Femur (tissue), 1 donor: Measurements from ENCODE around the gene NELFCD.
"Not testable (repeated sequence)": the region's sequence is repeated elsewhere in the genome, so short reads cannot be mapped to it uniquely, and the experiment has no call there.

ENCODE experiments used
- DNase-seq: peaks from one replicate; pipeline ENCODE4 v3.0.0-alpha.2; 2017

The NELFCD gene

DNA sequence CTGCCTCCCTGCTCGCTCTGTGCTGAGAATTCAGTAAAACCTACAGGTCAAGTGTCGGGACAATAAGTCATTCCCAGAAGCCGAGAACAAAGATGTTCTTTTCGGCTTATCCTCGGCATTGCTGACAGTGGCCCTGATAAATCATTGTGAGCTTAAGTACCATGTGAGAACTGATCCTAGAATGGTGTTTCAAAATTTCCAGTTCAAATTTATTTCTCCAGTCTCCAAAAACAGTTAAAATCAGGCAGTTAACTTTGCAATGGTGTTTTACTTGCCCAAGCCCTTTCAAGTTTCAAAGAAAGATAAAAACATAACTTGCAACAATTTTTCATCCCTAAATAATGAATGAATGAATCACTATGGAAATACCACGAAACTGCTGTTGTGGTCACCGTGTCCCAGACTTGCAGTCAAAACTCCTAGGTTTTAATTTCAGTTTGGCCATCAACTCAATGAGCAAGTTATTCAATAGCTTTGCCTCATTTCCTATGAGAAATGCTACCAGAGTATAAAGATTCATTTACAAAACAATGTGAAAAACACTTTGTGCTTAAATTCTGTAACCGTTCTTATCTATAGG lies 46.8 kb downstream of the NELFCD start:
- DNase-seq = no peak

DNA sequence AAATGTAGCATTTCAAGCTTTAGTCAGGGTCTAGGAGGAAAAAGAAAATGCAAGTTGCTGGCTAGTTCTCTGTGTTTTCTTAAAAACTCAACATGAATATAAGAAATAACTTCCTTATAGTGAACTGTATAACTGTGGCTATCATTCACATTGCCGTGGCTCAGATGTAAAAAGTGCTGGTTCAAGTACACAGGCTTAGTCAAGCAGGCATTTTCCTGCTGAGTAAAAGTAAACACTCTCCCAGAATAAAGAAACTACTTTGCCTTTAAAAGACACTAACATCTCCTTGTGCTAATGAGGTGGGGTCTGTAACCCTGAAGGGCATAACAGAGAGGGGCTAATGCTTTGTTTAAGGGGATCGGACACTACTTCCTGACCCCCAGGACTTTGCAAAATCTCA lies 47.8 kb downstream of the NELFCD start:
- no peak for DNase-seq

DNA sequence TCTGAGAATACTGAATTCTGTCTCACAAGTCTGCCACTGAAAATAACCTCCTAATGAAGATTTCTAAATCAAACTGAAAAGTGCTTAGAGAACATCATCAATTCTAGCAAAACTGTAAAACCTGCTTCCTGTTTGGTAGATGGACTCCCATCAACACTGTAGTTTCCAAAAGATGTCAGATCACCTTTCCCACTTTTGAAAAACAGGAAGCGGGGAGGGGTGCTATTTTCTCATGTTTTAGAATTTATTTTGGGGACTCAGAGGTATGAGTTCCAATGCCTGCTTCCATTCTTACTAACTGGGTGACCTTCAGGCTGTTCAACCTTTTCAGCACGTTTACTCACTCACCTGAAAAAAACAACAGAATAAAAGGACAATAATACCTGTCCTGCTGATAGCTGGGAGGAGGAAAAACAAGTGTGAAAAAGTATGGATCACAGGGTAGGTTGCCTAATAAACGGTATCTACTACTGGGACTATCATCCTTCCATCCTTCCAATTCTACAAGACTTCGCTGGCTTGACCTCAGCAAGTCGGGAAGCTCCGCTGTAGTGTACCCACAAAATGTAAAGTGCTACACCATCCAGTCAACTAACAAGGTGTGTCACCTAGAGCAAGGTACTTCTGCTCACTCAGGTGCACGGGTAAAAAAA lies 50.0 kb downstream of the NELFCD start:
- no peak for DNase-seq

DNA sequence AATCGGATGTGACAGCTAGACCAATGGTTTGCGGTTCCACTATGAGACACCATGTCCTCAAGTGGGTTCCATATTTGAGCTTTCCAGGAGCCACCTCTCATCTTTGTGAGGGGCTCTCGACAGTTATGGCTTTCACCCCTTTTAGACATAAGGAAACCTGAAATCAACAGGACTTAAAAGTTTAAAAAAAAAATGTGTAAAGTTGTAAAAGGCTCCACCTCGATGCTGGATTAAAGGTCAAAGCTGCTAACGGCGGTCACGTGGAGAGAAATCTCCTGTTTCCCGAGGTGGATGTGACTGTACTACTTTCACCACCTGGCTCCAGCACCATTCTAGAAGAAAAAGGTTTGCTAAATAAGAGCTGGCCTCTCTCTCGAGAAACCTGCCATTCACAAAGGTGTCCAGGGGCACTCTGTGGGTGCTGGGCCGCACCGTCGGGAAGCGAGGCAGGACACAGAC lies 50.5 kb downstream of the NELFCD start:
- DNase-seq = no peak

DNA sequence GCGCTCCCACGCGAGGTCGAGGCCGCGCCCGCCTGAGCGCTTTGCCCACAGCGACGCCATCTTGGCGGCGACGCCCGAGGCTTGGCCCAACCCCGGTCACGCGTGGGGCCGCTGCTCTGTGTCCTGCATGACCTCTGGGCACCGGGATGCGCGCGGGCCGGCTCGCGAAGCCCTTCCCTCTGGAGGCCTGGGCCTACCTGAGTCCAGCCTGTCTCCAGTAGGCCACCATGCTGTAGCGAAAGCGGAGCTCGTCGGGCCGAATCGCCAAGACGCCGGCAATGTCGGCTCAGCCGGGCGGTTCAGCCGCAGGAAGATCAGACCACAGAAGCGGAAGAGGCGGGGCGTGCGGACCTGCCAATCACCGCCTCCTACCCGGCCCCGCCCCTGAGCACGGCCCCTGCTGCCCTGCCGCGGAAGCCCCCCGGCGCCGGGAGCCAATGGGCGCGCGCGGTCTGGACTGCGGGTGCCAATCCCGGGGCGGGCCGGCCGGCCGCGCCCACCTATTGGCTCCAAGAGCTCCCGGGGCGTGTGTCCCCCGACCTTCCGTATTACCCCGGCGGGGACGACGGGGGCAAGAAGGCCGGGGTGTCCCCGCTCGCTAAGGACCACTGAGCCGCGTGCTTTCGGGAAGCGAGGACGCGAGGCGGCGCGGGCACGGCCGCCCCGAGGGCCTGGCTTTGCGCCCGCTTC lies 51.1 kb downstream of the NELFCD start, which contains the start of gene ATP5F1E:
Gene ATP5F1E (minus strand): TSS at position 313 of the 690 bp plus-strand sequence. CDS start 84 bp downstream, at position 229.
- peak; percentile 98 for DNase-seq

DNA sequence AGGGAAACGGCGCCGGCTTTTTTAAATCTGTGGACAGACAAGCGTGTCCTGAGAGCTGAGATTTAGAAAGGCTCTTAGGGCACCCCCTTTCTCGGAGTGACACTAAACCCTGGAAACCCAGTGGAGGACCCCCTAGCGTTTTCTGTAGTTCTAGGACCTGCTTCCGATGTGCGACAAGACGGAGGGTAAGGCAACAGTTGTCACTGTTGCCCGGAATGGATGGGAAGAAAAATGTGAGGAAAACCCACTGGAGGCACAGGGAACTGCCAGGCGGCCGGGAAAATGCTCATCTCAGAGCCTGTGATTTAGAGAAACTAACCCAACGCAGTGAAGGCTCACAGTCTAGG lies 51.6 kb downstream of the NELFCD start:
- no peak for DNase-seq

DNA sequence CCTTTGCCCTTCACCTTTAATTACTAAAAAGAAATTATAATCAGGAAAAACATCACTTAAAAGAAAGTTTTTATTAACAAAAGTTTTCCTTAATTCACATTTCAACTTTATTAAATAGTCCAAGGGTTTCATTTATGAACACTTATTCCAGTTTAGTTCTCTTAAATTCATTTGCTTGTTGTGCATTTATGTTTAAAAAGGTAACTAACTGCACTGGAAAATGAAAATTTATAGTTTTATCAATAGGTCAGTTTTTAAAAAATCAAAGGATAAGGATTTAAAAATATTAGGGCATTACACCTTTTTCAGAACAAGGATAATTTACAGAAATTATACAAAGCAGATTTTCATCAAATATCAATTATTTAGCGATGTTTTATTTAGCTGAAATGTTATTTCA lies 52.0 kb downstream of the NELFCD start:
- DNase-seq = no peak

DNA sequence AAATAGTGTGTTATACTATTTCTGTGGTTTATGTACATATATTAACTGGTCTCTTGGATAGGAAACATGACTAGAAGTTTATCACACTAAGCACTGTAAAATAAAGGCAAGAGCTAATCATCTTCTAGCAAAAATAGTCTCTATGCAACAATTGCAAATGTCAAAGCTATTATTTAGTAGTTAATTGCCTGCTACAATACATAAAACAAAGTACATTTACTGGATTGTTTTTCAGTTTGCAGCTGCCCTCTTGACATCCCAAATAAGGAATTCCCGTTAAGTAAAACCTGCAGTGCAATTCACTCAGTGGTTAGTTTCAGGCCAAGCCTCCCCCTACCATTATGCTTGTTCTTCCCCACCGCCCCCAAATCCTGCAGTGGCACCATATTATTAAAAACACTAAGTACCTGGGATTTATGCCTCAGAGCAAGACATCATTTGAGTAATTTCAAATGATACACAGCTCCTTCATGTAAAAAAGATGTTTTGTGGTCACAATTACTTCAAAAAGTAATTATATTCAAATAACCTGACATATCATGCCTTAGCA lies 52.6 kb downstream of the NELFCD start:
- DNase-seq = no peak

DNA sequence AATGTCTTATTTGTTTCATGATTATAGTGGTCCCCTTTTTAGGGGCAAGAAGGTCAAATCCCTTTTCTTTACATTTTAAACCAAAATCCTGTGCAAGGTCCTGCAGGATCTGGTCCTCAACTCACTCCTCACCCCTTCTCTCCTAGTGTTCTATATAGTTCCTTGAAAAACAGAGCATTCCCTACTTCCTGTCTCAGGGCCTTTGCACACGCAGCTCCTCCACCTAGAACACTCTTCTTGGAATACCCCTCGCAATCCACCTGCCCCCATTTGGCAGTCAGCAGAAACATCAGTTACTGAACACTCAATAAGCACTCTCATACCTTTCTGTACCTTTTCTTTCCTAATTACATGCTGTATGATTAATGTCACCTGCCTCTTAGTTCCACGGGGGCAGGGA lies 54.3 kb downstream of the NELFCD start:
- DNase-seq = no peak

DNA sequence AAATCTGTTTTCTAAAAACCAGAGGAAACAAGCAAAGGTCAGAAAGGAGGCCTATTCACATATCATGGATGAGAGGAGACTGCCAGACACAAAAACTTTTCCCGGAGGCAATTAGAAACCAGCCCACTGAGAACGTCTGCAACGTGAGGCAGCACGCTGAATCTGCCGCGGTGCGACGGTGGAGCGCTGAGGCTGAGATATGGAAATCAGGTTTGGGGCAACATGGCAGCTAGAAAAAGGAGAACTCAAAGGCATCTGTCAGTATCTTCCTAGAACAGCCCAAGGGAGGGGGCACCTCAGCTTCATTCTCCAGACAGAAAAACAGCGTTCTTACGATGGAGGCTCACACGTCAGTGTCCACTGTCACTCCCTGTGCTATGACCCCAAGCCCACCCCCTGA lies 56.3 kb downstream of the NELFCD start:
- no peak for DNase-seq

DNA sequence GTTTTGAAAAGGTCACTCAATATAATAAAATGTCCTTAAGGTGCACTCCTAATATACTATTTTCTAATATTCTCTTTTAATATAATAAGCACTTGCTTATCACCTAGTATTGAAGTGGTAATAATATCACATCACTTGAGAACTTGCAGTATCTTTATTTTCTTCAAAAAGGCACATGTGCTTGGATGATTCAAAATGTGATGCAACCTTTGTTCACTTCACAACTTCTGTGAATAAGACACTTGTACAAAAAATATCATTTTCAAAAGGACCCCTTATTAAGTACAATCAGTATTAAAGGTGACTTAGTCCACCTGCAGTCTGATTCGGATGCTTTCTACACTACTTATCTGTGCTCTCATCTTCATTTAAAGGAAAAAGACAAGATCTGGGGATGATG lies 58.2 kb downstream of the NELFCD start:
- DNase-seq = no peak

DNA sequence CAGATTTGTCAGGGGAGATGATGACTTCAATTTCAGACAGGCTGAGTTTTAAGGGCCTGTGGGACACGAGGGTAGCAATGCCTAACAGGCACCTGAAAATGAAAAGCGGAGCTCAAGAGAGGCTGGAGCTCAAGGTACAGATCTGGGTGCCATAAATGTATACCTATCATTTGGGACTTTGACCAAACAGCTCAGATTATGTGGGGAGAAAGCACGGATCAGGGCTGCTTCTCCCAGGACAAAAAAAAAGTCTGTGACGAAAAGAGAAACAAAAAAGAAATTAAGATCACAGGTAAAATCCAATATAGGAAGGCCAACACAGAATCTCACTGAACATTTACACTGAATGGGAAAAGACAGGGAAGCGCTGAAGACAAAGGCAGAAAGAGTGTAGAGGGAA lies 59.6 kb downstream of the NELFCD start:
- DNase-seq = no peak

DNA sequence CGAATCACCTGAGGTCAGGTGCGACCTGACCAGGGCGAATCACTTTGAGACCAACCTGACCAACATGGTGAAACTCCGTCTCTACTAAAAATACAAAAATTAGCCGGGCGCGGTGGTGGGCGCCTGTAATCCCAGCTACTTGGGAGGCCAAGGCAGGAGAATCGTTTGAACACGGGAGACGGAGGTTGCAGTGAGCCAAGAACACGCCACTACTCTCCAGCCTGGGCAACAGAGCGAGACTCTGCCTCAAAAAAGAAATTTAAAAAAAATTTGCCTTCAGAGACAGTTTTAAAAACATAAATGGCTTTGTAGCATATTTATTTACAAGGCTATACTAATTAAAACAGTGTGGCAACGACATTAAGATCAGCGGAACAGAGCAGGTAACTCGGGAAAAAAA lies 60.4 kb downstream of the NELFCD start:
- DNase-seq = not testable (repeated sequence)

DNA sequence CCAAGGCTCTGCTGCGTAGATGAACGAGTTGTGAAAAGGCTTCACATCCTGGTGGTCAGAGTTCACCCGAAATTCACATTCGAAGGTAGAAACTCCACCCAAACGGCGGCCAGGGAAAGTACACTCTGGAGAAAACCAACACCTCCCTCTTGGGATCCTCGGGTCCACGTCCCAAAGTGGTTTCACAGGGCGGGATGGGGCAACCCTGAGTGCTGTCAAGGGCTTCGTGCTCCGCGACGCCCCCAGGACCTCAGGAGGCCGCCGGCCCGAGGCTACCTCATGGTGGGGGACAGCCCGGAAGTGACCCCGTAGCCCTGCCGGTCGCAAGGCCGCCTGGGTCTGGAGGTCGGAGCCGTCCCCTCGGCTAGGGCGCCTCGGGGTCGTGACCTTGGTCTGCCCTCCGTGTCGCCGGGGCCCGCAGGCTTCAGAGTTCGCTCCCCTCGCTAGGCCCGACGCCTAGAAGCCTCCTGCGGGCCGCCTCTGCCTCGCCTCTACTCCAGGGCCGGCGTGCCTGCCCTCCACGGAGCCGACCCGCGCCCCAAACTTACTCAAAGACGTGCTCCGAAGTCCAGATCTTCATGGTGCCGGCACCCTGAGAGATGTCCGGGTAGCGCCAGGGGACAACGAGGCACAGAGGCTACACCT lies 61.2 kb downstream of the NELFCD start, which contains the start of gene PRELID3B:
Gene PRELID3B (minus strand): TSS at position 636 of the 645 bp plus-strand sequence. CDS start 56 bp downstream, at position 580.
- DNase-seq = peak; percentile 36

DNA sequence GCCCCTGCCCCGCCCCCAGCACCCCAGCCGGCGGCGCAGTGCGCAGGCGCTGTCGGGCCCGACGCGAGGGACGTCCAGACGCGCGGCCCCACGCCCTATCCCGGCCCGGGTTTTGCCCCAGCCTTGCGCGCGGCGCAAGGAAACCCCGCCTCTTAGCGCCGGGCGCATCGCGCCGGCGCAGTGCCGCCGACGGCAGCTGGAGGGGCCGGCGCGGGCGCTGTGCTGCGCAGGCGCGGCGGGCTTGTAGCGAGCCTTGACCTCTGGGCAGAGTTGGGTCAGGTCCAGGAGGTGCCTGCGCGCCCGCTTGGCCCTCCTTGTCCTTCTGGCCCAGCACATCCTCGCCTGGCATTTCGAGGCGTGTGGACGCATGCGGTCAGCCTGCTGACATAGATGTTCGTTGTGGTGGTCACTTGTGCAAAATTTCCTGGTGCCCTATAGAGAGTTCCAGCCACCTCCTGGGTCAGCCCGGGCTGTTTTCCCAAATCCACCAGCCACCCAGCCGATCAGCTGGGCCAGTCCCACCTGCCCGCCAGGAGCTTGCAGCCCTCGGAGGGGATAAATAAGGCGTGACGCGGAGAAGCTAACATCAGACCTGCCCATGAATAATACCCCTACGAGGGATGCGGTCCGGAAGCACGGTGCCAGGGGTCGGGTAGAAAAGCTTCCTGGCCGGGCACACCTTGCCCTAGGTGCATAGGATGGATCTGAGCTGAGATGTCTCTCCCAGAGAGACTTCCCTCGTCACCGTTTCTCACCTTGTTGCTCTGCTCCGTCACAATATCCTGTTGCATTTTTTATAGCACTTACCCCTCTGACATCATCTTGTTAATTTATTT lies 62.0 kb downstream of the NELFCD start:
- DNase-seq = peak; percentile 96

DNA sequence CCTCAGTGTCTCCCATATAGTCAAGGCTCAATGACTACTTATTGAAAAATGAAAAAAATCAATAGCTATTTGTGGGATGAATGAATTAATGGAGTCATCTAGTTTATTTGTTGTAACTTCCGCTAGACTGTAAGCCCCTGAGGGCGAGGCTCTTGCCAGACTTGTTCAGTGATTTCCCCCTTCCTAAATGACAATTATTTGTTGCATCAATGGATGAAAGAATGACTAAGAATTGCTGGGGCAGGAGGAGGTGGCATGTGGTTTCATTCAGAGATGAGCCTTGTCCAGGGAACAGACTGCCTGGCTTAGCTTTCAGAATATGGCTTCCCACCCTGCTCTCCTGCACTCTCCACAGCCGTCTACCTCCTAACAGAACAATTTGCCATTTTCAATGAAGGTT lies 62.6 kb downstream of the NELFCD start:
- no peak for DNase-seq

DNA sequence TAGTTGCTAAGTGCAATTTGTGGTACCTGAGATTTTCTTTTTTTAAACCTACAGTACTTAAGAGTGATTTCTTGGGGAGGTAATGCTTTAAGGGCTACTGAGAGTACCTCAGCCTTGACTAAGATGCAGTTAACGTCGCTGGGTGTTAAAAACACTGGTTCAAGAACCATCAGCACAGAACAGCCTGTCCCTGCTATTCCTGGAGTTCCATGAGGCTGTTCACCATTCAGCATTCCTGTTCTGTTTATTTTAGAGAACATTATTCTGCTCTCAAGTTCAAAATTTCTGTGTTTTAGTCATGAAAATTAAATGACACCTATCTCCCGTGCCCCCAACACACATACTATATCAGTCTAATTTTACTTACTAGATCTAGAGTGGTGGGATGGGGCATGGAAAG lies 63.2 kb downstream of the NELFCD start:
- no peak for DNase-seq
